Measurements from ENCODE around the gene ATG16L1.

DNA sequence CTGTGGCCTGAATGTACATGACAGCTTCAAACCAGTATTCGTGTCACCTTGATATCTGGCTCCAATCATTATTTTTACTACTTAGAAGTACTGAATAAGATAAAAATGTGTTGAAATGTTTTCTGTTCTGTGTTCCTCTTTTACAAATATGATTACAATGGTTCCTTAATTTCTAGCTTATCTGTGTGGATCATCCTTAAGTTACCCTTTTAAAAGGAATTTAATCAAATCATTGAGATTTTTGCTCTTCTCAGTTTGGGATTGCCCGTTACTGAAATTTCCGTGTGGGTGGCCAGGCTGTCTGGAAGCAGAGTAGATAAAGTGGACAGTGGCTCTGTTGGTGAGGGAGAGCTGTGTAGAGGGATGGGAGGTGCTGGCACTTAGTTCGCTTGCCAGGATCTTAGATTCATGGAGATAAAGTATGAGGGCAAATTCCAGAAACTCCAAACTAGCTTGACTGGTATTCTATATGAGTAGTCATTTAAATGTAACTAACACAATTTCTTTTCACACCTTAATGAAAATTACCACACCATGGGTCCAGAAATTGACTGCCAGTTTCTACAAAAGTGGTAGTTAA, 28.7 kb downstream of the ATG16L1 start:
- TF ChIP-seq, protein P1, sequence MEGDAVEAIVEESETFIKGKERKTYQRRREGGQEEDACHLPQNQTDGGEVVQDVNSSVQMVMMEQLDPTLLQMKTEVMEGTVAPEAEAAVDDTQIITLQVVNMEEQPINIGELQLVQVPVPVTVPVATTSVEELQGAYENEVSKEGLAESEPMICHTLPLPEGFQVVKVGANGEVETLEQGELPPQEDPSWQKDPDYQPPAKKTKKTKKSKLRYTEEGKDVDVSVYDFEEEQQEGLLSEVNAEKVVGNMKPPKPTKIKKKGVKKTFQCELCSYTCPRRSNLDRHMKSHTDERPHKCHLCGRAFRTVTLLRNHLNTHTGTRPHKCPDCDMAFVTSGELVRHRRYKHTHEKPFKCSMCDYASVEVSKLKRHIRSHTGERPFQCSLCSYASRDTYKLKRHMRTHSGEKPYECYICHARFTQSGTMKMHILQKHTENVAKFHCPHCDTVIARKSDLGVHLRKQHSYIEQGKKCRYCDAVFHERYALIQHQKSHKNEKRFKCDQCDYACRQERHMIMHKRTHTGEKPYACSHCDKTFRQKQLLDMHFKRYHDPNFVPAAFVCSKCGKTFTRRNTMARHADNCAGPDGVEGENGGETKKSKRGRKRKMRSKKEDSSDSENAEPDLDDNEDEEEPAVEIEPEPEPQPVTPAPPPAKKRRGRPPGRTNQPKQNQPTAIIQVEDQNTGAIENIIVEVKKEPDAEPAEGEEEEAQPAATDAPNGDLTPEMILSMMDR (conservative IDR thresholded peaks at IDR 0.05; ENCODE audit: low read depth in 2 of 2): no peak
- TF ChIP-seq EZH2phosphoT487 (IDR thresholded peaks at IDR 0.05; ENCODE audit: unreplicated experiment): no peak
- no peak for TF ChIP-seq EZH2 (IDR thresholded peaks at IDR 0.05; ENCODE audit: low read depth, unreplicated experiment)
- TF ChIP-seq POLR2AphosphoS5 (IDR thresholded peaks at IDR 0.05; ENCODE audit: low read depth): no peak
- no peak for TF ChIP-seq ZNF331 (CRISPR knock-in tag; IDR thresholded peaks at IDR 0.05; ENCODE audit: low read depth)
- TF ChIP-seq, protein P2, sequence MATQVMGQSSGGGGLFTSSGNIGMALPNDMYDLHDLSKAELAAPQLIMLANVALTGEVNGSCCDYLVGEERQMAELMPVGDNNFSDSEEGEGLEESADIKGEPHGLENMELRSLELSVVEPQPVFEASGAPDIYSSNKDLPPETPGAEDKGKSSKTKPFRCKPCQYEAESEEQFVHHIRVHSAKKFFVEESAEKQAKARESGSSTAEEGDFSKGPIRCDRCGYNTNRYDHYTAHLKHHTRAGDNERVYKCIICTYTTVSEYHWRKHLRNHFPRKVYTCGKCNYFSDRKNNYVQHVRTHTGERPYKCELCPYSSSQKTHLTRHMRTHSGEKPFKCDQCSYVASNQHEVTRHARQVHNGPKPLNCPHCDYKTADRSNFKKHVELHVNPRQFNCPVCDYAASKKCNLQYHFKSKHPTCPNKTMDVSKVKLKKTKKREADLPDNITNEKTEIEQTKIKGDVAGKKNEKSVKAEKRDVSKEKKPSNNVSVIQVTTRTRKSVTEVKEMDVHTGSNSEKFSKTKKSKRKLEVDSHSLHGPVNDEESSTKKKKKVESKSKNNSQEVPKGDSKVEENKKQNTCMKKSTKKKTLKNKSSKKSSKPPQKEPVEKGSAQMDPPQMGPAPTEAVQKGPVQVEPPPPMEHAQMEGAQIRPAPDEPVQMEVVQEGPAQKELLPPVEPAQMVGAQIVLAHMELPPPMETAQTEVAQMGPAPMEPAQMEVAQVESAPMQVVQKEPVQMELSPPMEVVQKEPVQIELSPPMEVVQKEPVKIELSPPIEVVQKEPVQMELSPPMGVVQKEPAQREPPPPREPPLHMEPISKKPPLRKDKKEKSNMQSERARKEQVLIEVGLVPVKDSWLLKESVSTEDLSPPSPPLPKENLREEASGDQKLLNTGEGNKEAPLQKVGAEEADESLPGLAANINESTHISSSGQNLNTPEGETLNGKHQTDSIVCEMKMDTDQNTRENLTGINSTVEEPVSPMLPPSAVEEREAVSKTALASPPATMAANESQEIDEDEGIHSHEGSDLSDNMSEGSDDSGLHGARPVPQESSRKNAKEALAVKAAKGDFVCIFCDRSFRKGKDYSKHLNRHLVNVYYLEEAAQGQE (IDR thresholded peaks at IDR 0.05; ENCODE audit: unreplicated experiment): no peak
- TF ChIP-seq, protein P3, sequence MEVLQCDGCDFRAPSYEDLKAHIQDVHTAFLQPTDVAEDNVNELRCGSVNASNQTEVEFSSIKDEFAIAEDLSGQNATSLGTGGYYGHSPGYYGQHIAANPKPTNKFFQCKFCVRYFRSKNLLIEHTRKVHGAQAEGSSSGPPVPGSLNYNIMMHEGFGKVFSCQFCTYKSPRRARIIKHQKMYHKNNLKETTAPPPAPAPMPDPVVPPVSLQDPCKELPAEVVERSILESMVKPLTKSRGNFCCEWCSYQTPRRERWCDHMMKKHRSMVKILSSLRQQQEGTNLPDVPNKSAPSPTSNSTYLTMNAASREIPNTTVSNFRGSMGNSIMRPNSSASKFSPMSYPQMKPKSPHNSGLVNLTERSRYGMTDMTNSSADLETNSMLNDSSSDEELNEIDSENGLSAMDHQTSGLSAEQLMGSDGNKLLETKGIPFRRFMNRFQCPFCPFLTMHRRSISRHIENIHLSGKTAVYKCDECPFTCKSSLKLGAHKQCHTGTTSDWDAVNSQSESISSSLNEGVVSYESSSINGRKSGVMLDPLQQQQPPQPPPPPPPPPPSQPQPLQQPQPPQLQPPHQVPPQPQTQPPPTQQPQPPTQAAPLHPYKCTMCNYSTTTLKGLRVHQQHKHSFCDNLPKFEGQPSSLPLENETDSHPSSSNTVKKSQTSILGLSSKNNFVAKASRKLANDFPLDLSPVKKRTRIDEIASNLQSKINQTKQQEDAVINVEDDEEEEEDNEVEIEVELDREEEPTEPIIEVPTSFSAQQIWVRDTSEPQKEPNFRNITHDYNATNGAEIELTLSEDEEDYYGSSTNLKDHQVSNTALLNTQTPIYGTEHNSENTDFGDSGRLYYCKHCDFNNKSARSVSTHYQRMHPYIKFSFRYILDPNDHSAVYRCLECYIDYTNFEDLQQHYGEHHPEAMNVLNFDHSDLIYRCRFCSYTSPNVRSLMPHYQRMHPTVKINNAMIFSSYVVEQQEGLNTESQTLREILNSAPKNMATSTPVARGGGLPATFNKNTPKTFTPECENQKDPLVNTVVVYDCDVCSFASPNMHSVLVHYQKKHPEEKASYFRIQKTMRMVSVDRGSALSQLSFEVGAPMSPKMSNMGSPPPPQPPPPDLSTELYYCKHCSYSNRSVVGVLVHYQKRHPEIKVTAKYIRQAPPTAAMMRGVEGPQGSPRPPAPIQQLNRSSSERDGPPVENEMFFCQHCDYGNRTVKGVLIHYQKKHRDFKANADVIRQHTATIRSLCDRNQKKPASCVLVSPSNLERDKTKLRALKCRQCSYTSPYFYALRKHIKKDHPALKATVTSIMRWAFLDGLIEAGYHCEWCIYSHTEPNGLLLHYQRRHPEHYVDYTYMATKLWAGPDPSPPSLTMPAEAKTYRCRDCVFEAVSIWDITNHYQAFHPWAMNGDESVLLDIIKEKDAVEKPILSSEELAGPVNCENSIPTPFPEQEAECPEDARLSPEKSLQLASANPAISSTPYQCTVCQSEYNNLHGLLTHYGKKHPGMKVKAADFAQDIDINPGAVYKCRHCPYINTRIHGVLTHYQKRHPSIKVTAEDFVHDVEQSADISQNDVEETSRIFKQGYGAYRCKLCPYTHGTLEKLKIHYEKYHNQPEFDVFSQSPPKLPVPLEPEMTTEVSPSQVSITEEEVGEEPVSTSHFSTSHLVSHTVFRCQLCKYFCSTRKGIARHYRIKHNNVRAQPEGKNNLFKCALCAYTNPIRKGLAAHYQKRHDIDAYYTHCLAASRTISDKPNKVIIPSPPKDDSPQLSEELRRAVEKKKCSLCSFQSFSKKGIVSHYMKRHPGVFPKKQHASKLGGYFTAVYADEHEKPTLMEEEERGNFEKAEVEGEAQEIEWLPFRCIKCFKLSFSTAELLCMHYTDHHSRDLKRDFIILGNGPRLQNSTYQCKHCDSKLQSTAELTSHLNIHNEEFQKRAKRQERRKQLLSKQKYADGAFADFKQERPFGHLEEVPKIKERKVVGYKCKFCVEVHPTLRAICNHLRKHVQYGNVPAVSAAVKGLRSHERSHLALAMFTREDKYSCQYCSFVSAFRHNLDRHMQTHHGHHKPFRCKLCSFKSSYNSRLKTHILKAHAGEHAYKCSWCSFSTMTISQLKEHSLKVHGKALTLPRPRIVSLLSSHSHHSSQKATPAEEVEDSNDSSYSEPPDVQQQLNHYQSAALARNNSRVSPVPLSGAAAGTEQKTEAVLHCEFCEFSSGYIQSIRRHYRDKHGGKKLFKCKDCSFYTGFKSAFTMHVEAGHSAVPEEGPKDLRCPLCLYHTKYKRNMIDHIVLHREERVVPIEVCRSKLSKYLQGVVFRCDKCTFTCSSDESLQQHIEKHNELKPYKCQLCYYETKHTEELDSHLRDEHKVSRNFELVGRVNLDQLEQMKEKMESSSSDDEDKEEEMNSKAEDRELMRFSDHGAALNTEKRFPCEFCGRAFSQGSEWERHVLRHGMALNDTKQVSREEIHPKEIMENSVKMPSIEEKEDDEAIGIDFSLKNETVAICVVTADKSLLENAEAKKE (CRISPR knock-in tag; IDR thresholded peaks at IDR 0.05): no peak
- no peak for TF ChIP-seq JUNB (IDR thresholded peaks at IDR 0.05; ENCODE audit: unreplicated experiment)
